ENCODE results near the gene FGF11. TPM values are rescaled to one million over a fixed set of nuclear protein-coding genes. Genes with fewer than 3 reads are reported as not detected.
A peak's percentile ranks its signal among the peaks of the same experiment; 100 is the strongest.

FGF11 gene
- total and polyA plus RNA-seq, 5 donors from 2014 or later: 0.07 to 3.3 (median 0.22) TPM; not detected in 1

GRCh38 chr17:7406235-7406825 is 33.0 kb upstream of the FGF11 start:
- Histone ChIP-seq H3K27me3 (ENCODE audit: control insufficient read depth, insufficient read depth, low read length) (no peaks in the 10 kb centered on the region), H3K9me3 (ENCODE audit: control insufficient read depth in 2 of 2, low read length in 2 of 2) (no peaks in the 10 kb centered on the region), H3K4me3 (ENCODE audit: low read depth, low read length) (no peak overlapping the region), H3K27ac (ENCODE audit: insufficient read depth, low read length, poor library complexity, severe bottlenecking) (no peak overlapping the region), H3K36me3 (ENCODE audit: control insufficient read depth, insufficient read depth, low read length) (no peaks in the 10 kb centered on the region), H3K4me1 (ENCODE audit: control insufficient read depth, insufficient read depth, low read length, poor library complexity, severe bottlenecking) (peaks cover 23% of the 10 kb centered on the region)
- H3K36me3 Mint-ChIP-seq: no peaks in the 10 kb centered on the region
- peak overlapping the region in 1 of 3 donors; percentile 54 for H3K27ac Mint-ChIP-seq
- ATAC-seq (ENCODE audit: low read depth in 2 of 2) (no peak), DNase-seq (no peak)
- H3K27me3 Mint-ChIP-seq: peaks cover 12% of the 10 kb centered on the region
- peak overlapping the region; percentile 80 to 90 (median 84) for H3K4me3 Mint-ChIP-seq
- H3K4me1 Mint-ChIP-seq: peaks cover 0 to 32% (median 15%) of the 10 kb centered on the region in 4 donors
- H3K9me3 Mint-ChIP-seq: no peaks in the 10 kb centered on the region

GRCh38 chr17:7407082-7407481 is 32.2 kb upstream of the FGF11 start:
- peaks cover 0 to 29% (median 13%) of the 10 kb centered on the region in 4 donors for H3K4me1 Mint-ChIP-seq
- no peaks in the 10 kb centered on the region for H3K9me3 Mint-ChIP-seq
- H3K27me3 Mint-ChIP-seq: peaks cover 12% of the 10 kb centered on the region
- Histone ChIP-seq H3K27ac (ENCODE audit: insufficient read depth, low read length, poor library complexity, severe bottlenecking) (no peak overlapping the region), H3K36me3 (ENCODE audit: control insufficient read depth, insufficient read depth, low read length) (no peaks in the 10 kb centered on the region), H3K4me3 (ENCODE audit: low read depth, low read length) (no peak overlapping the region), H3K27me3 (ENCODE audit: control insufficient read depth, insufficient read depth, low read length) (no peaks in the 10 kb centered on the region), H3K4me1 (ENCODE audit: control insufficient read depth, insufficient read depth, low read length, poor library complexity, severe bottlenecking) (peaks cover 23% of the 10 kb centered on the region), H3K9me3 (ENCODE audit: control insufficient read depth in 2 of 2, low read length in 2 of 2) (no peaks in the 10 kb centered on the region)
- DNase-seq (no peak), ATAC-seq (ENCODE audit: low read depth in 2 of 2) (no peak)
- no peak overlapping the region for H3K27ac Mint-ChIP-seq
- peak overlapping the region in 3 of 4 donors; percentile 41 to 88 (median 70) for H3K4me3 Mint-ChIP-seq
- no peaks in the 10 kb centered on the region for H3K36me3 Mint-ChIP-seq

- Histone ChIP-seq H3K27me3 (ENCODE audit: control insufficient read depth, insufficient read depth, low read length) (no peaks in the 10 kb centered on the region), H3K9me3 (ENCODE audit: control insufficient read depth in 2 of 2, low read length in 2 of 2) (no peaks in the 10 kb centered on the region), H3K27ac (ENCODE audit: insufficient read depth, low read length, poor library complexity, severe bottlenecking) (no peak within 1 kb of the TSS), H3K36me3 (ENCODE audit: control insufficient read depth, insufficient read depth, low read length) (no peaks in the 10 kb centered on the region), H3K4me1 (ENCODE audit: control insufficient read depth, insufficient read depth, low read length, poor library complexity, severe bottlenecking) (peaks cover 23% of the 10 kb centered on the region), H3K4me3 (ENCODE audit: low read depth, low read length) (no peak within 1 kb of the TSS)
- H3K9me3 Mint-ChIP-seq: no peaks in the 10 kb centered on the region
- H3K27ac Mint-ChIP-seq: no peak within 1 kb of the TSS
- H3K36me3 Mint-ChIP-seq: no peaks in the 10 kb centered on the region
- no peak for ATAC-seq (ENCODE audit: low read depth in 2 of 2)
- no peak for DNase-seq
- peaks cover 0 to 28% (median 13%) of the 10 kb centered on the region in 4 donors for H3K4me1 Mint-ChIP-seq
- H3K4me3 Mint-ChIP-seq: peak within 1 kb of the TSS; percentile 41 to 88 (median 72)
- H3K27me3 Mint-ChIP-seq: peaks cover 12% of the 10 kb centered on the region
Measured at GRCh38 chr17:7407485-7408251, 31.6 kb upstream of the FGF11 start, which contains the start of gene NLGN2. TSS of gene NLGN2 (plus strand) at chr17:7407845. CDS start at chr17:7408256, 411 bp downstream.

GRCh38 chr17:7408252-7408727 is 31.0 kb upstream of the FGF11 start:
- ATAC-seq (ENCODE audit: low read depth in 2 of 2): no peak
- H3K4me3 Mint-ChIP-seq: no peak overlapping the region

GRCh38 chr17:7408863-7409262 is 30.4 kb upstream of the FGF11 start:
- ATAC-seq (ENCODE audit: low read depth in 2 of 2) (no peak), DNase-seq (no peak)
- H3K9me3 Mint-ChIP-seq: no peaks in the 10 kb centered on the region
- Histone ChIP-seq H3K4me3 (ENCODE audit: low read depth, low read length) (no peak overlapping the region), H3K27ac (ENCODE audit: insufficient read depth, low read length, poor library complexity, severe bottlenecking) (no peak overlapping the region), H3K9me3 (ENCODE audit: control insufficient read depth in 2 of 2, low read length in 2 of 2) (no peaks in the 10 kb centered on the region), H3K27me3 (ENCODE audit: control insufficient read depth, insufficient read depth, low read length) (no peaks in the 10 kb centered on the region), H3K36me3 (ENCODE audit: control insufficient read depth, insufficient read depth, low read length) (no peaks in the 10 kb centered on the region), H3K4me1 (ENCODE audit: control insufficient read depth, insufficient read depth, low read length, poor library complexity, severe bottlenecking) (peaks cover 12% of the 10 kb centered on the region)
- H3K27ac Mint-ChIP-seq: peak overlapping the region in 2 of 3 donors; percentile 17 to 84
- H3K4me1 Mint-ChIP-seq: peaks cover 0 to 23% (median 11%) of the 10 kb centered on the region in 4 donors
- no peaks in the 10 kb centered on the region for H3K36me3 Mint-ChIP-seq
- H3K4me3 Mint-ChIP-seq: peak overlapping the region in 3 of 4 donors; percentile 24 to 84 (median 61)
- H3K27me3 Mint-ChIP-seq: peaks cover 12% of the 10 kb centered on the region

More at GRCh38 chr17:7408252-7408727, 31.0 kb upstream of the FGF11 start:
- Histone ChIP-seq H3K4me3 (ENCODE audit: low read depth, low read length) (no peak overlapping the region), H3K9me3 (ENCODE audit: control insufficient read depth in 2 of 2, low read length in 2 of 2) (no peaks in the 10 kb centered on the region), H3K27ac (ENCODE audit: insufficient read depth, low read length, poor library complexity, severe bottlenecking) (no peak overlapping the region), H3K27me3 (ENCODE audit: control insufficient read depth, insufficient read depth, low read length) (no peaks in the 10 kb centered on the region), H3K36me3 (ENCODE audit: control insufficient read depth, insufficient read depth, low read length) (no peaks in the 10 kb centered on the region), H3K4me1 (ENCODE audit: control insufficient read depth, insufficient read depth, low read length, poor library complexity, severe bottlenecking) (peaks cover 16% of the 10 kb centered on the region)
- peak in 2 of 3 donors; percentile 28 to 29 for DNase-seq
- H3K27me3 Mint-ChIP-seq: peaks cover 12% of the 10 kb centered on the region
- no peaks in the 10 kb centered on the region for H3K36me3 Mint-ChIP-seq
- no peak overlapping the region for H3K27ac Mint-ChIP-seq
- peaks cover 0 to 24% (median 12%) of the 10 kb centered on the region in 4 donors for H3K4me1 Mint-ChIP-seq
- no peaks in the 10 kb centered on the region for H3K9me3 Mint-ChIP-seq

GRCh38 chr17:7409716-7410115 is 29.6 kb upstream of the FGF11 start:
- peak overlapping the region in 1 of 4 donors; percentile 61 for H3K4me3 Mint-ChIP-seq
- H3K27me3 Mint-ChIP-seq: peaks cover 7% of the 10 kb centered on the region
- no peak for ATAC-seq (ENCODE audit: low read depth in 2 of 2)

GRCh38 chr17:7410634-7411426 is 28.5 kb upstream of the FGF11 start:
- no peaks in the 10 kb centered on the region for H3K36me3 ChIP-seq (ENCODE audit: control insufficient read depth, insufficient read depth, low read length)
- Mint-ChIP-seq H3K27me3 (peaks cover 4% of the 10 kb centered on the region), H3K4me3 (no peak overlapping the region), H3K9me3 (no peaks in the 10 kb centered on the region), H3K27ac (peak overlapping the region in 1 of 3 donors; percentile 74), H3K36me3 (no peaks in the 10 kb centered on the region), H3K4me1 (peaks cover 0 to 12% (median 6%) of the 10 kb centered on the region in 4 donors)
- no peaks in the 10 kb centered on the region for H3K27me3 ChIP-seq (ENCODE audit: control insufficient read depth, insufficient read depth, low read length)
- ATAC-seq (ENCODE audit: low read depth in 2 of 2) (no peak), DNase-seq (peak in 1 of 3 donors; percentile 11)
- H3K9me3 ChIP-seq (ENCODE audit: control insufficient read depth in 2 of 2, low read length in 2 of 2): no peaks in the 10 kb centered on the region
- H3K4me3 ChIP-seq (ENCODE audit: low read depth, low read length): no peak overlapping the region
- peaks cover 3% of the 10 kb centered on the region for H3K4me1 ChIP-seq (ENCODE audit: control insufficient read depth, insufficient read depth, low read length, poor library complexity, severe bottlenecking)
- no peak overlapping the region for H3K27ac ChIP-seq (ENCODE audit: insufficient read depth, low read length, poor library complexity, severe bottlenecking)

More at GRCh38 chr17:7409716-7410115, 29.6 kb upstream of the FGF11 start:
- Histone ChIP-seq H3K36me3 (ENCODE audit: control insufficient read depth, insufficient read depth, low read length) (no peaks in the 10 kb centered on the region), H3K27ac (ENCODE audit: insufficient read depth, low read length, poor library complexity, severe bottlenecking) (no peak overlapping the region), H3K9me3 (ENCODE audit: control insufficient read depth in 2 of 2, low read length in 2 of 2) (no peaks in the 10 kb centered on the region), H3K4me3 (ENCODE audit: low read depth, low read length) (no peak overlapping the region), H3K4me1 (ENCODE audit: control insufficient read depth, insufficient read depth, low read length, poor library complexity, severe bottlenecking) (peaks cover 12% of the 10 kb centered on the region), H3K27me3 (ENCODE audit: control insufficient read depth, insufficient read depth, low read length) (no peaks in the 10 kb centered on the region)
- no peak for DNase-seq
- Mint-ChIP-seq H3K9me3 (no peaks in the 10 kb centered on the region), H3K4me1 (peaks cover 0 to 15% (median 8%) of the 10 kb centered on the region in 4 donors), H3K36me3 (no peaks in the 10 kb centered on the region), H3K27ac (no peak overlapping the region)
